NCI-H2227 treated with DMSO at 0.1 percent for 48 hours (cell line): ENCODE measurements around the gene MMP24.
"Not testable (repeated sequence)": the region's sequence is repeated elsewhere in the genome, so short reads cannot be mapped to it uniquely, and the experiment has no call there.

Experiments
- DNase-seq: peaks from one replicate; lab custom pipeline; 2025; lab: John Stamatoyannopoulos, UW

The MMP24 gene

DNA sequence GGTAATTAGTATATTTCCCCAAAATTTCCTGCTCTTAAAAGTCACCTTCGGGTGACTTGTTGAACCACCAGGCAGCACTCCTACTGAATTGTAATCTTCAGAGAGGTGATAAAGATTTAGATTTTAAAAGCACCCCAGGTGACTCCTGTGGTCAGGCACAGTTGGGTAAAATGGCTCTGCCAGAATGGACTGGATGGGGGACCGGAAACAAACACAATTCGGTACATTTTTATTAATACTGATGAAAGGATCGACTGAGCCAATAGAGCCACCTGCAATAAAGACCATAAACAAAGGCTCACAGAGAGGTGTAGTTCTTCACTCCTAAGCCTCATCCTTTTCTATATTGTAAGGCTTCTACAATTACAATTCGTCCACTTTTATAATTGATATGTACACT lies 85.3 kb downstream of the MMP24 start:
- DNase-seq, result no peak

- DNase-seq, result no peak
Measured at GRCh38 chr20:35312318-35312717, 85.8 kb downstream of the MMP24 start.

DNA sequence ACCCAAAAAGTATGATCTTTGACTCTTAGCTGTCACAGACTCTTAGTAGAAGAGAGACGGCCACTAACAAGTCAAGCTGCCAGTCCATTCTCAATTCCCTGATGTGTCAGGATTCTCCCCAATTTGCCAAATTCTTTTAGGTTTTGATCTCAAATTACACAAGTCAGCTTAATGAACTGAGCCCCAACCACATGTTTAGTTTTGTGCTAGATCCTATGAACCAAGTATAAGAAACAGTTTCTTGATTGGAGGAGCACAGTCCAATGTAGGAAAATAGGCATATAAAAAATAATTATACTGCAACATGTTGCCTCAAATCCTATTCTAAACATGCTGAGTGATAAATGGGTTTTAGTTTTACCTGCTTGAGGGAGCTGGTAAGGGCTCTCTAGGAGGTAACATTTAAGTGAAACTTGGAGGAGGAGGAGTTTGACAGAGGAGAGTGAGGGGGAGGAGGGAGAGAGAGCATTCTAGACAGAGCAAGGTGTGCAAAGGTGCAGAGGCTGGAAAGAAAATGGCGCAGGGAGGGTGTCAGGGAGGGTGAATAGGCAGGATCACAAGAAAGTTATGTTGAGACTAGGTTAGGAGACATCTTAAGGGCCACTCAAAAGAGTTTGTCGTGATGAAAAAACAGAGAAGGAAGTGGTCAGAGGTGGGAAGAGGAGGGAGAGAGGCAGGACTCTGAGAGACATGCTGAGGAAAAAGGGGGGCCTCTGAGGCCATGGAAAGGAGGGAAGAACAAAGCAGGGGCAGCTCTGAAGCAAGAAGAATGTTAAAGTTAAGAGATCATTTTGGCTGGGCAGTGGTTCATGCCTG lies 88.5 kb downstream of the MMP24 start:
- DNase-seq, result no peak

DNA sequence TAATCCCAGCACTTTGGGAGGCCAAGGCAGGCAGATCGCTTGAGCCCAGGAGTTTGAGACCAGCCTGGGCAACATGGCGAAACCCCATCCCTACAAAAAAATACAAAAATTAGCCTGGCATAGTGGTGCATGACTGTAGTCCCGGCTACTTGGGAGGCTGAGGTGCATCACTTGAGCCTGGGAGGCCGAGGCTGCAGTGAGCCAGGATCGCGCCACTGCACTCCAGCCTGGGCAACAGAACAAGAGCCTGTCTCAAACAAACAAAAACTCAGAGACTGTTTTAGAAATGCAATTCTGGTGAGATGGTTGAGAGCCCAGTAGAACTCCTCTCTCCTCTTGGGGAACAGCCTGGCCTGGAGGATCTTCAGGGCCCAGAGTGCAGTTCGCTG lies 89.1 kb downstream of the MMP24 start:
- not testable (repeated sequence) for DNase-seq

GRCh38 chr20:35316086-35316485 lies 89.6 kb downstream of the MMP24 start:
- DNase-seq, result no peak

- no peak for DNase-seq
Measured at GRCh38 chr20:35317416-35318210, 91.1 kb downstream of the MMP24 start.

- no peak for DNase-seq
Measured at GRCh38 chr20:35318502-35319157, 92.1 kb downstream of the MMP24 start.

- DNase-seq, result no peak
Measured at GRCh38 chr20:35319192-35319870, 92.8 kb downstream of the MMP24 start.

DNA sequence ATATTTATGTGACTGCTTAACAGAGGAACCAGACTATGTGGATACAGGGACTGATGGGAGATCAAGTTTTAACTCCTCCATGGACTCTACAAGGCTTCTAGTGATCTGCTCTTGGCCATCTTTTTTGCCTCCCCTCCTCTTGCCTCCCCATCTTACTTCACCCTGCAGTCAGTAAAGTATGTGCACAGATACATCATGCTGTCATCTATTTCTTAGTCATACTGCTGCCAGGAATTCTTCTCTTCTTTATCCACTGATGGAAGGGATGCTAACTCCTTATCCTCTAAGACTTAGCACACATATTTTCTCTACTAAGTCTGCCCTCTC lies 93.3 kb downstream of the MMP24 start:
- no peak for DNase-seq

- no peak for DNase-seq
Measured at GRCh38 chr20:35320396-35321126, 94.1 kb downstream of the MMP24 start.

- DNase-seq, result no peak
Measured at GRCh38 chr20:35325401-35325800, 98.9 kb downstream of the MMP24 start.

DNA sequence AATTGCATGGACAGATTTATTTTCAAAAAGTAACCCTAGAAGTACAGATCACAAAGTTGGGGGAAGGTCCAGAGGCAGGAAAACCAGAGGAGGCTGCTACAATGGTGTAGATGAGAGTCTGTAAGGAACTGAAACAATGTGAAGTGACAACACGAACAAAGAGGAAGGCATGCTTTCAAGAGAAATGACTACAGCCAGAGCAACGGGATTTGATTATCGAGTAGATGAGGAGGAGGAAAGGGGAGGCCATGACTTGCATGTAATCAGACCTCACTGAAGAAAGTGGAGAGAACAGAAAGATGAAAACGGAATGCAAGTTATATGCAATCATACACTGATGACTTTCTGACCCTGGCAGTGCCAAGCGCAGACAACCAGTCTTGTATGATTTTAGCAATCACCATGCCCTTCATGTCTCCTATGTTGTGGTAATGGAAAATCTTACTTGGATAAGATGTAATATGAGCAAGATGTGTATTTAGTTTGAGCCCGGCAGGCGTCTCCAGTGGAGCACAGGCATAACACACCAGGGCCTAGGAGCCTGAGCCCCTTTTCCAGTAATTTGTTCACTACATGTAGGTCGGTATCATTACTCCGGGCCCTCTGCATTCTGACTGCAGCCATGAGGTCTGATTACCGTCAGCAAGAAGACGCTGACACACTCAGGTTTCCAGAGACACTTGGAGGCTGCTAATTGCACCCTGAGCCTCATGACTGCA lies 99.7 kb downstream of the MMP24 start:
- peak; percentile 20 for DNase-seq
